ENCODE data around the gene MAL.

The MAL gene

DNA sequence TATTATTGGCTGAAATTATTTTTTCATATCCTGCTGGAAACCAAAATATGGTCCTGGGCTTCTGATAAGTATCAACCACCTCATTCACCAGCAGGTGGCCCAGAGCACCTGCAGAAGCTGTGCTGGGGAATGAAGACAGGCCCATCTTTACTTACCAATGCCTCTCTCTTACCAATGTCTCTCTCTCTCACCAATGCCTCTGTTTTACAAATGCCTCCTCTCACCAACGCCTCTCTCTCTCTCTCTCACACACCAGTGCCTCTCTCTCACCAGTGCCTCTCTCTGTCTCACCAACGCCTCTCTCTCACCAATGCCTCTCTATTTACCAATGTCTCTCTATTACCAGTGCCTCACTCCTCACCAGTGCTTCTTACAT, 2.3 kb upstream of the MAL start:
- TF ChIP-seq EZH2phosphoT487 (IDR thresholded peaks at IDR 0.05; ENCODE audit: borderline replicate concordance), result no peak
- TF ChIP-seq, protein P1, sequence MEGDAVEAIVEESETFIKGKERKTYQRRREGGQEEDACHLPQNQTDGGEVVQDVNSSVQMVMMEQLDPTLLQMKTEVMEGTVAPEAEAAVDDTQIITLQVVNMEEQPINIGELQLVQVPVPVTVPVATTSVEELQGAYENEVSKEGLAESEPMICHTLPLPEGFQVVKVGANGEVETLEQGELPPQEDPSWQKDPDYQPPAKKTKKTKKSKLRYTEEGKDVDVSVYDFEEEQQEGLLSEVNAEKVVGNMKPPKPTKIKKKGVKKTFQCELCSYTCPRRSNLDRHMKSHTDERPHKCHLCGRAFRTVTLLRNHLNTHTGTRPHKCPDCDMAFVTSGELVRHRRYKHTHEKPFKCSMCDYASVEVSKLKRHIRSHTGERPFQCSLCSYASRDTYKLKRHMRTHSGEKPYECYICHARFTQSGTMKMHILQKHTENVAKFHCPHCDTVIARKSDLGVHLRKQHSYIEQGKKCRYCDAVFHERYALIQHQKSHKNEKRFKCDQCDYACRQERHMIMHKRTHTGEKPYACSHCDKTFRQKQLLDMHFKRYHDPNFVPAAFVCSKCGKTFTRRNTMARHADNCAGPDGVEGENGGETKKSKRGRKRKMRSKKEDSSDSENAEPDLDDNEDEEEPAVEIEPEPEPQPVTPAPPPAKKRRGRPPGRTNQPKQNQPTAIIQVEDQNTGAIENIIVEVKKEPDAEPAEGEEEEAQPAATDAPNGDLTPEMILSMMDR (conservative IDR thresholded peaks at IDR 0.05; ENCODE audit: low read length), result peak; percentile 52
- Histone ChIP-seq H3K27me3 (ENCODE audit: insufficient read depth, low read length, poor library complexity, severe bottlenecking) (peaks cover 21% of the 10 kb centered on the region), H3K36me3 (ENCODE audit: insufficient read depth, low read length) (no peaks in the 10 kb centered on the region), H3K4me1 (ENCODE audit: insufficient read depth, low read length, poor library complexity, severe bottlenecking) (peaks cover 2% of the 10 kb centered on the region), H4K20me1 (ENCODE audit: insufficient read depth, low read length, poor library complexity, severe bottlenecking) (no peaks in the 10 kb centered on the region), H2AFZ (ENCODE audit: low read length) (0 out of 2 replicates have a peak overlapping the region, but pooled peaks have one; percentile 50), H3K79me2 (ENCODE audit: insufficient read depth, low read length) (no peaks in the 10 kb centered on the region), H3K4me3 (ENCODE audit: low read length, poor library complexity, severe bottlenecking) (no peak overlapping the region), H3F3A (ENCODE audit: low read depth) (no peaks in the 10 kb centered on the region), H3K9me2 (replicated peaks; ENCODE audit: low read depth, low read length) (no peaks in the 10 kb centered on the region), H3K4me2 (ENCODE audit: low read depth, low read length, poor library complexity, severe bottlenecking) (peak overlapping the region; percentile 72), H3K9ac (ENCODE audit: low read depth, low read length, poor library complexity, severe bottlenecking) (no peak overlapping the region), H3K9me3 (ENCODE audit: insufficient read depth, low read depth, low read length) (no peaks in the 10 kb centered on the region)

DNA sequence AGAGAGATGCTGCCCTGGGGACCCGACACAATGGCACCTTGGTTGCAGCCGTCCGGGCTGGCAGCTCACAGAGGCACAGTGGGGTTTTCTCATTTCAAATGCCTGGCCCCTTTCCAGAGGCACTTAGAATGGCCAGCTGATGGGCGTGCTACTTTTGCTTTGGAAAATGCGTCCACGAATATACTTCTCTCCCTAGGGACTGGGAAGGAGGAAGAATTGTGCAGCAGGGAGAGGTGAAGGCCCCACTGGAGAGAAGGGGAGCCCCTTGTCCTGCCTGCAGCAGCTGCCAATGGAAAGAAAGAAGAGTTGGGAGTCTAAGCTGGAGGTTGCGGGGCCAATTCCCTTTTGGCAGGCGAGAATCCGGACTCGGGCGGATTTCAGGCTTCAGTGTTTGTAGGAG, 1.1 kb upstream of the MAL start:
- H3K36me3 ChIP-seq (ENCODE audit: insufficient read depth, low read length), result no peaks in the 10 kb centered on the region
- H3K4me2 ChIP-seq (ENCODE audit: low read depth, low read length, poor library complexity, severe bottlenecking), result no peak overlapping the region
- H3F3A ChIP-seq (ENCODE audit: low read depth), result no peaks in the 10 kb centered on the region
- no peak overlapping the region for H2AFZ ChIP-seq (ENCODE audit: low read length)
- TF ChIP-seq, protein P1 (conservative IDR thresholded peaks at IDR 0.05; ENCODE audit: low read length), result no peak
- no peak for TF ChIP-seq EZH2phosphoT487 (IDR thresholded peaks at IDR 0.05; ENCODE audit: borderline replicate concordance)
- no peak overlapping the region for H3K9ac ChIP-seq (ENCODE audit: low read depth, low read length, poor library complexity, severe bottlenecking)
- no peaks in the 10 kb centered on the region for H3K79me2 ChIP-seq (ENCODE audit: insufficient read depth, low read length)
- no peaks in the 10 kb centered on the region for H3K9me2 ChIP-seq (replicated peaks; ENCODE audit: low read depth, low read length)
- H3K27me3 ChIP-seq (ENCODE audit: insufficient read depth, low read length, poor library complexity, severe bottlenecking), result peaks cover 21% of the 10 kb centered on the region
- no peak overlapping the region for H3K4me3 ChIP-seq (ENCODE audit: low read length, poor library complexity, severe bottlenecking)
- no peaks in the 10 kb centered on the region for H3K9me3 ChIP-seq (ENCODE audit: insufficient read depth, low read depth, low read length)
- no peaks in the 10 kb centered on the region for H4K20me1 ChIP-seq (ENCODE audit: insufficient read depth, low read length, poor library complexity, severe bottlenecking)
- peaks cover 2% of the 10 kb centered on the region for H3K4me1 ChIP-seq (ENCODE audit: insufficient read depth, low read length, poor library complexity, severe bottlenecking)

DNA sequence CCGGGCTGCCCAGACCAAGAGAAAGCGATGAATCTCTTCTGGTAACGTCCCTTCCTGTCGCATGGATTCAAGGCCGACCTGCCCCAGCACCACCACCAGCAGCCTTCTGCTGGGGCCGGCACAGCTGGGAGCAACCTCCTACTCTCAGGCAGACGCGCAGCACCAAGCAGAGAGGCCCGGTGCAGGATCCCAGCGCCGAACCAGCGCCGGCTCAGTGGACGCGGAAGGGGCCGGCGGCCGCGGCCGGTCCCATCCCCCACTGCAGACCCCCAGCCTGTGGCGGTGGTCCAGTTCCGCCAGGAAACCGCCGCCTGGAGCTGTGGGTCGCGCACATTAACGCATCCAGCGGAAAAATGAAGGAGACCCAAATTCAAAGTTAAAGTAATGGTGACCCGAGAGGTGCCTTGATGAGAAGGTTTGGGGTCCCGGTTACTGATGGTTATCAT, 525 bp upstream of the MAL start:
- no peaks in the 10 kb centered on the region for H3K9me2 ChIP-seq (replicated peaks; ENCODE audit: low read depth, low read length)
- no peaks in the 10 kb centered on the region for H3F3A ChIP-seq (ENCODE audit: low read depth)
- peaks cover 2% of the 10 kb centered on the region for H3K4me1 ChIP-seq (ENCODE audit: insufficient read depth, low read length, poor library complexity, severe bottlenecking)
- no peaks in the 10 kb centered on the region for H3K79me2 ChIP-seq (ENCODE audit: insufficient read depth, low read length)
- peak overlapping the region; percentile 27; the same call in 1 of the 2 replicates for H2AFZ ChIP-seq (ENCODE audit: low read length)
- H3K9ac ChIP-seq (ENCODE audit: low read depth, low read length, poor library complexity, severe bottlenecking), result no peak overlapping the region
- no peaks in the 10 kb centered on the region for H3K36me3 ChIP-seq (ENCODE audit: insufficient read depth, low read length)
- no peak overlapping the region for H3K4me2 ChIP-seq (ENCODE audit: low read depth, low read length, poor library complexity, severe bottlenecking)
- peaks cover 21% of the 10 kb centered on the region for H3K27me3 ChIP-seq (ENCODE audit: insufficient read depth, low read length, poor library complexity, severe bottlenecking)
- no peak overlapping the region for H3K4me3 ChIP-seq (ENCODE audit: low read length, poor library complexity, severe bottlenecking)
- TF ChIP-seq, protein P1 (conservative IDR thresholded peaks at IDR 0.05; ENCODE audit: low read length), result no peak
- TF ChIP-seq EZH2phosphoT487 (IDR thresholded peaks at IDR 0.05; ENCODE audit: borderline replicate concordance), result no peak
- no peaks in the 10 kb centered on the region for H3K9me3 ChIP-seq (ENCODE audit: insufficient read depth, low read depth, low read length)
- H4K20me1 ChIP-seq (ENCODE audit: insufficient read depth, low read length, poor library complexity, severe bottlenecking), result no peaks in the 10 kb centered on the region
